GM15510 (cell line): ENCODE data around the gene NEUROD6.

ENCODE experiments used
- POLR2A ChIP-seq: IDR thresholded peaks from 3 replicates; pipeline ENCODE4 v1.6.1; 2011; ENCODE audit warnings: borderline replicate concordance; ENCODE audit not compliant: insufficient read length; ENCODE audit errors: extremely low read depth

Gene NEUROD6

GRCh38 chr7:31311552-31311951, 29.0 kb downstream of the NEUROD6 start:
- no peak for TF ChIP-seq POLR2A

GRCh38 chr7:31310321-31310935, 30.1 kb downstream of the NEUROD6 start:
- TF ChIP-seq POLR2A: no peak

GRCh38 chr7:31309407-31309806, 31.1 kb downstream of the NEUROD6 start:
- no peak for TF ChIP-seq POLR2A

DNA sequence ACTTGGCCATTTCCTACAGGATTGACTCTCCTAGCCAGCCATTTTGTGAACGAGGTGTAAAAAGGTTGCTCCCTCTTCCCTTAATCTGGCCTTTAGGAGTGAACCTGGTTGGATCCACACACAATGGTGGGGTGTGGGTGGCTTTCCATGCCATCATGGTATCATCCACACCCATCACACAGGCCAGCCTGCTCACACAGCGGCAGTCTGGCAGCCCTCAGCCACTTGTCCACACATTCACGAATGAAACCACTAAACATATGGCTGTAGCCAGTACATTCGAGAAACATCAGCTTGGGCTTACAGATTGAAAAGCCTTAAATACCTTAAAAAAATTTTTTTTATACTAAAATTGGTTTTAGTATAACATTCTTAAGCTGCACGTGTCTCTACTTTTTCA, 31.9 kb downstream of the NEUROD6 start:
- TF ChIP-seq POLR2A: no peak

DNA sequence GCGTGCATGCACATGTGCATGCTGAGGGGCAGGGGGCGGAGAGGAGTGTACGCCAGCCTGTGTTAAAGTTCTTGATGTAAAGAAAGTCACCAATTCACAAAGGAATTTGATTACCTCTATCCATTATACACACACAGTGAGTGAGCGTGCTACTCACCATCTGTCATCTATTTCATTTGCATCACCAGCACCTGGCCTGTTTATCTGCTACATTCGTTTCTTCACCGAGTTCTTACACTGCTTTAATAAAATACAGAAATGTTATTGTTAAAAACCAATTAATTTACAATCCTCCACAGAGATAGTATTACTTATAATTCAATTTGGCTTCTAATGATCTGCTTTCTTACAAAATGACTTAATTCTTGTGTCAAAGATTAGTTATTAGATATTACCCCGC, 32.6 kb downstream of the NEUROD6 start:
- no peak for TF ChIP-seq POLR2A

DNA sequence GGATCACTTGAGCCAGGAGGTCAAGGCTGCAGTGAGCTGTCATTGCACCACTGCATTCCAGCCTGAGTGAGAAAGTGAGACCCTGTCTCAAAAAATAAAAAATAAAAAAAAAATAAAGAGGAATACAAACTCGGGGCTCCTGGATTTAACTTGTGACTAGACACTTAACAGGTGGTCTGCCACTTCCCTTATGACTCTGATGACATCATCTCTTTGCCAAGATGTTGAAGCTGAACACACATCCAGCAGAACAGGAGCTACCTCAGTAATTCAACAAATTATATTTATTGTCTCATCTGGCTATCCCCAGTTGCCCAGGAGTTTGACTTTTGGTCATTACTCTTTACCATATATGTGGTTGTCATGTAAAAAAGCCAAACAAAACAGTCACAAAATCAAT, 35.3 kb downstream of the NEUROD6 start:
- TF ChIP-seq POLR2A: no peak

DNA sequence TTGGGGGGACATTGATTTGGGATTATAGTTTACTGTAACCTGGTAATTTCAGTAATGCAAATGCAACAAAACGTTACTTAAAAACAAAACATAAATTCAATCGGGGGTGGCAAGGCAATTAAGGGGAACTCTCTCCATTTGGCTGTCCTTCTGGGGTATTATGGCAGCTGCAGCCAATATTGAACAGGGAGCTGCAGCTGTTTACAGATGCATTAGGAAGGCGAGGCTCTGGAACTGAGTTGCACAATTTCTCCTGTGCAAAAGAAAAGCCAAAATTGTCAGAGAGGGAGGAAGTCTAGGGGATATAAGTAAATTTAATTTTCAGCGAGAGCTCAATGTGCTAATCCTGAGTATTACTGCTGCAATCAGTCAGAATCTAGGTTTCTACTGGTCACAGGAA, 36.1 kb downstream of the NEUROD6 start:
- no peak for TF ChIP-seq POLR2A

GRCh38 chr7:31302356-31302755, 38.2 kb downstream of the NEUROD6 start:
- TF ChIP-seq POLR2A: no peak

DNA sequence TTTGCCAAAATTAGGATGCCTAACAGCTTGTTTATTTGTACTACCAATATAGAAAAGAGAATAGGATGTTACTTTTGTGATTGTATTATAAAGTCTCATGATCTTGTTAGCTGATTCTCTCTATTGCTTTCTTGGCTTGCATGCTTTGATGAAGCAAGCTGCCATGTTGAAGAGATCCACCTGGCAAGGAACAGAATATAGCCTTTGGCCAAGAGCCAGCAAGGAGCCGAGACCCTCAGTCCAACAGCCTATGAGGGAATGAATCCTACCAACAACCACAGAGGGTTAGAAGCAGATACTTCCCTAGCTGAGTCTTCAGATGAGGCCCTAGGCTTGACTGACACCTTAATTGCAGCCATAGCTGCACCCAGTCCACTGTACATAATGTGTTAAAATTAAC, 41.2 kb downstream of the NEUROD6 start:
- no peak for TF ChIP-seq POLR2A

GRCh38 chr7:31290601-31291000, 49.9 kb downstream of the NEUROD6 start:
- no peak for TF ChIP-seq POLR2A
